ENCODE results near the gene B4GALNT3.

B4GALNT3 gene

DNA sequence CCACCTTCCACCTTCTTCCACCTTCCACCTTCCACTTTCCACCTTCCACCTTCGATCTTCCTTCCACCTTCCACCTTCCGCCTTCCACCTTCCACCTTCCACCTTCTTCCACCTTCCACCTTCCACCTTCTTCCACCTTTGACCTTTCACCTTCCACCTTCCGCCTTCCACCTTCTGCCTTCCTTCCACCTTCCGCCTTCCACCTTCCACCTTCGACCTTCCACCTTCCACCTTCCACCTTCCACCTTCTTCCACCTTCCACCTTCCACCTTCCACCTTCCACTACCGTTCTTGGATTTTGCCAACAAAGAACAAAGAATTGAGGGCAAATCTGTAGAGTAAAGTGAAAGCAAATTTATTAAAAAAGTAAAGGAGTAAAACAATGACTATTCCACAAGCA, 53.2 kb downstream of the B4GALNT3 start:
- ChIA-PET POLR2A (ENCODE audit: low non-redundant PET) (no interaction called here), CTCF (no interaction called here)
- DNase-seq (ENCODE audit: low spot score), result no peak
- no peak overlapping the region for H3K27ac ChIP-seq
- TF ChIP-seq, protein P1, sequence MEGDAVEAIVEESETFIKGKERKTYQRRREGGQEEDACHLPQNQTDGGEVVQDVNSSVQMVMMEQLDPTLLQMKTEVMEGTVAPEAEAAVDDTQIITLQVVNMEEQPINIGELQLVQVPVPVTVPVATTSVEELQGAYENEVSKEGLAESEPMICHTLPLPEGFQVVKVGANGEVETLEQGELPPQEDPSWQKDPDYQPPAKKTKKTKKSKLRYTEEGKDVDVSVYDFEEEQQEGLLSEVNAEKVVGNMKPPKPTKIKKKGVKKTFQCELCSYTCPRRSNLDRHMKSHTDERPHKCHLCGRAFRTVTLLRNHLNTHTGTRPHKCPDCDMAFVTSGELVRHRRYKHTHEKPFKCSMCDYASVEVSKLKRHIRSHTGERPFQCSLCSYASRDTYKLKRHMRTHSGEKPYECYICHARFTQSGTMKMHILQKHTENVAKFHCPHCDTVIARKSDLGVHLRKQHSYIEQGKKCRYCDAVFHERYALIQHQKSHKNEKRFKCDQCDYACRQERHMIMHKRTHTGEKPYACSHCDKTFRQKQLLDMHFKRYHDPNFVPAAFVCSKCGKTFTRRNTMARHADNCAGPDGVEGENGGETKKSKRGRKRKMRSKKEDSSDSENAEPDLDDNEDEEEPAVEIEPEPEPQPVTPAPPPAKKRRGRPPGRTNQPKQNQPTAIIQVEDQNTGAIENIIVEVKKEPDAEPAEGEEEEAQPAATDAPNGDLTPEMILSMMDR (conservative IDR thresholded peaks at IDR 0.05; ENCODE audit: low read depth), result no peak

- POLR2A ChIA-PET (ENCODE audit: low non-redundant PET), result no interaction called here
- H3K27ac ChIP-seq, result no peak overlapping the region
- DNase-seq (ENCODE audit: low spot score), result no peak
- CTCF ChIA-PET, result no interaction called here
- TF ChIP-seq, protein P1 (conservative IDR thresholded peaks at IDR 0.05; ENCODE audit: low read depth), result no peak
Observed at GRCh38 chr12:513446-513845, 53.7 kb downstream of the B4GALNT3 start.

DNA sequence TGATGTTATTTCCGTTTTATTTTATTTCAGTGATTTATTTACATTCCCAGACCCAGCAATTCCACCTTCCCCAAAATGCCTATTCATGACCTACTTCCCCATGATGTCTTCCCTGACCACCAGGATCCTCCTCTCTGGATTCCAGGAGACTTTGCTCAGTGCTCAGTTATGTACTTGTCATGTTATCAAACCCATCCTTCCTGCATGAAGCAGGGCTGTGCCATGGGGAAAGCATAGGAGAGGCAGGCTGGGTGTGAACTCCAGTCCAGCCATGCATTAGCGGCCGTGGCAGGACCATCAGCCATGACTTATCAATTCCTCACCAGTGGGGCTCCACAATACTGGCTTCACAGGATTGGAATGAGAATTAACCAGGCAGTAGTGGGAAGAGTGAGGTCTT, 57.8 kb downstream of the B4GALNT3 start:
- no peak overlapping the region for H3K27ac ChIP-seq
- ChIA-PET POLR2A (ENCODE audit: low non-redundant PET) (no interaction called here), CTCF (interaction anchor here (1.6 kb wide), 1 partner anchor 75 kb away, joined by 3 read pairs; no protein-coding TSS in a partner anchor)
- DNase-seq (ENCODE audit: low spot score), result no peak
- TF ChIP-seq, protein P1 (conservative IDR thresholded peaks at IDR 0.05; ENCODE audit: low read depth), result no peak

DNA sequence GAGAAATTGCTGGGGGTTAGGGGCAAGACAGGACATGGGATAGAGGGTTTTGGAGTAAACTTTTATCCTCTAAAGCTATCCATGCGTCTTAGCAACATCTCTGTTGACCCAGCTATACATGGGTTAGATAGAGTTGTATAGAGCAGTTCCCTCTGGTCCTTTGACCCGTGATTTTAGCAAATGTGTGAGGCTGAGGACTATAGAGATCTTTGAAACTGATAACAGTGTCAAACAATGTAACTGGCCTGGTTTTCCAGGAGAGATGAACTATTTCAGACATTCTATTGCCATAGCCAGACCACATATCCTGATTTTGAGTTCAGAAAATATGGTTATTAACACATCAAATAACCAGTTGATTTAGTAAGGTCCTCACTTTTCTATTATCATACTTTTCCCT, 60.4 kb downstream of the B4GALNT3 start:
- no peak overlapping the region for H3K27ac ChIP-seq
- ChIA-PET CTCF (no interaction called here), POLR2A (ENCODE audit: low non-redundant PET) (no interaction called here)
- TF ChIP-seq, protein P1 (conservative IDR thresholded peaks at IDR 0.05; ENCODE audit: low read depth), result no peak
- DNase-seq (ENCODE audit: low spot score), result no peak

- no peak overlapping the region for H3K27ac ChIP-seq
- TF ChIP-seq, protein P1 (conservative IDR thresholded peaks at IDR 0.05; ENCODE audit: low read depth), result no peak
- DNase-seq (ENCODE audit: low spot score), result no peak
- POLR2A ChIA-PET (ENCODE audit: low non-redundant PET), result no interaction called here
- CTCF ChIA-PET, result no interaction called here
Observed at GRCh38 chr12:522692-523378, 63.1 kb downstream of the B4GALNT3 start.

DNA sequence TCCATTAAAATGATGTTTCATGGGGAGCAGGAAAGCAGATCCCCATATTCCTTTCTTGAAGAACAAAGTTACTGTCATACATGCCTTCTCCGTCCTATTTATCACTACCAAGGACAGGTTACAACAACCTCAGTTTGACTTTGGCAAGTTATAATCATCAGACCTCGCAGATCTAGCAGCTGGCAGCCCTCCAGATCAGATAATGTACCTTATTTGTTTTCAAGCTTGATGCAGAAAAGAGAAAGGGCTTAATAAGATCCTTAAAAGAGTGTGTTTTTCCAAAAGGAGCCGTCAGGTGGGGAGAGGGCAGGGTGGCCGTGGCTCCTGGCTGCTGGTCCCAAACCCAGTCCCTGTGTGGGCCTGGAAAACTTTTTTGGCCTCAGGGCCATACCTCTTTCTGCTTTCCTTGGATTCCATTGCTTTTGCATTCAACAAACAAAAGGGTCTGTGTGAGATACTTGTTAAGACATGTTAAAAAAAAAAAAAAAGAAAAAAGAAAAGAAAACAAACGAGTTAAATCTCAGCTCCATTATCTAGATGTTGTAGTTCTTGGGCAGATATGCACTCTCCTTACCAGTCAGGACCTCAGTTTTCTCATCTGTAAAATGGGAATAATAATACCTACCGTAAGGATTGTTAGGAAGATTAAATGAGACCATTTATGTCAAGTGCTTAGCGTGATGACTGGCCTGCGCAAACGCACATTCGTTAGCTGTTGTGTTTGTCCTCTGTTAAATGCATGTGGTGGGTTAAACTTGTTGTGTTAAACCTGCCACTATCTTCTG, 64.6 kb downstream of the B4GALNT3 start:
- TF ChIP-seq, protein P1 (conservative IDR thresholded peaks at IDR 0.05; ENCODE audit: low read depth), result no peak
- ChIA-PET CTCF (interaction anchor here (0.6 to 0.7 kb wide), 2 partner anchors 61 to 79 kb away, joined by 4 read pairs; no protein-coding TSS in a partner anchor), POLR2A (ENCODE audit: low non-redundant PET) (no interaction called here)
- no peak for DNase-seq (ENCODE audit: low spot score)
- H3K27ac ChIP-seq, result no peak overlapping the region

Data from RWPE1 (cell line).